ENCODE data around the gene KLHDC9.

DNA sequence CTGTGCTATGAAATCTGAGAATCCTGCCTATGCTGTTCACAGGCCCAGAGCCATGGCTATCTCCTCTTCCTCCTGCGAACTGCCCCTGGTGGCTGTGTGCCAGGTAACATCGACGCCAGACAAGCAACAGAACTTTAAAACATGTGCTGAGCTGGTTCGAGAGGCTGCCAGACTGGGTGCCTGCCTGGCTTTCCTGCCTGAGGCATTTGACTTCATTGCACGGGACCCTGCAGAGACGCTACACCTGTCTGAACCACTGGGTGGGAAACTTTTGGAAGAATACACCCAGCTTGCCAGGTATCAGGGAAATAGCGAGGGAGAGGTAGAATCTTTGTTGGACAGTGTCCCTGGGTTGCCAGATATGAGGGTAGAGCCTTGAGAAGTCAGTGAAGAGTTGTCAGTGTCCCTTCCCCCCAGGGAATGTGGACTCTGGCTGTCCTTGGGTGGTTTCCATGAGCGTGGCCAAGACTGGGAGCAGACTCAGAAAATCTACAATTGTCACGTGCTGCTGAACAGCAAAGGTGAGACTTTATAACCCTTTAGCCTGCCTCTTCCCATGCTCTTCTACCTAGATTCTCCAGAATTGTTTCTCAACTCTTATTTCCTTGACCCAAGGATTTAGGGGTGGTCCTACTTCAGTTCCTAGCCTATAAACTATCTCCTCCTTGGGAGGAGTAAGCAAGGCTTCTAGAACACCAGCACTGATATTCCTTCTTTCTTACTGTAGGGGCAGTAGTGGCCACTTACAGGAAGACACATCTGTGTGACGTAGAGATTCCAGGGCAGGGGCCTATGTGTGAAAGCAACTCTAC, 21.1 kb downstream of the KLHDC9 start:
- TF ChIP-seq, protein P1, sequence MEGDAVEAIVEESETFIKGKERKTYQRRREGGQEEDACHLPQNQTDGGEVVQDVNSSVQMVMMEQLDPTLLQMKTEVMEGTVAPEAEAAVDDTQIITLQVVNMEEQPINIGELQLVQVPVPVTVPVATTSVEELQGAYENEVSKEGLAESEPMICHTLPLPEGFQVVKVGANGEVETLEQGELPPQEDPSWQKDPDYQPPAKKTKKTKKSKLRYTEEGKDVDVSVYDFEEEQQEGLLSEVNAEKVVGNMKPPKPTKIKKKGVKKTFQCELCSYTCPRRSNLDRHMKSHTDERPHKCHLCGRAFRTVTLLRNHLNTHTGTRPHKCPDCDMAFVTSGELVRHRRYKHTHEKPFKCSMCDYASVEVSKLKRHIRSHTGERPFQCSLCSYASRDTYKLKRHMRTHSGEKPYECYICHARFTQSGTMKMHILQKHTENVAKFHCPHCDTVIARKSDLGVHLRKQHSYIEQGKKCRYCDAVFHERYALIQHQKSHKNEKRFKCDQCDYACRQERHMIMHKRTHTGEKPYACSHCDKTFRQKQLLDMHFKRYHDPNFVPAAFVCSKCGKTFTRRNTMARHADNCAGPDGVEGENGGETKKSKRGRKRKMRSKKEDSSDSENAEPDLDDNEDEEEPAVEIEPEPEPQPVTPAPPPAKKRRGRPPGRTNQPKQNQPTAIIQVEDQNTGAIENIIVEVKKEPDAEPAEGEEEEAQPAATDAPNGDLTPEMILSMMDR (IDR thresholded peaks at IDR 0.05), result peak; percentile 23; the same call in 2 of the 3 replicates
- TF ChIP-seq, protein P2, sequence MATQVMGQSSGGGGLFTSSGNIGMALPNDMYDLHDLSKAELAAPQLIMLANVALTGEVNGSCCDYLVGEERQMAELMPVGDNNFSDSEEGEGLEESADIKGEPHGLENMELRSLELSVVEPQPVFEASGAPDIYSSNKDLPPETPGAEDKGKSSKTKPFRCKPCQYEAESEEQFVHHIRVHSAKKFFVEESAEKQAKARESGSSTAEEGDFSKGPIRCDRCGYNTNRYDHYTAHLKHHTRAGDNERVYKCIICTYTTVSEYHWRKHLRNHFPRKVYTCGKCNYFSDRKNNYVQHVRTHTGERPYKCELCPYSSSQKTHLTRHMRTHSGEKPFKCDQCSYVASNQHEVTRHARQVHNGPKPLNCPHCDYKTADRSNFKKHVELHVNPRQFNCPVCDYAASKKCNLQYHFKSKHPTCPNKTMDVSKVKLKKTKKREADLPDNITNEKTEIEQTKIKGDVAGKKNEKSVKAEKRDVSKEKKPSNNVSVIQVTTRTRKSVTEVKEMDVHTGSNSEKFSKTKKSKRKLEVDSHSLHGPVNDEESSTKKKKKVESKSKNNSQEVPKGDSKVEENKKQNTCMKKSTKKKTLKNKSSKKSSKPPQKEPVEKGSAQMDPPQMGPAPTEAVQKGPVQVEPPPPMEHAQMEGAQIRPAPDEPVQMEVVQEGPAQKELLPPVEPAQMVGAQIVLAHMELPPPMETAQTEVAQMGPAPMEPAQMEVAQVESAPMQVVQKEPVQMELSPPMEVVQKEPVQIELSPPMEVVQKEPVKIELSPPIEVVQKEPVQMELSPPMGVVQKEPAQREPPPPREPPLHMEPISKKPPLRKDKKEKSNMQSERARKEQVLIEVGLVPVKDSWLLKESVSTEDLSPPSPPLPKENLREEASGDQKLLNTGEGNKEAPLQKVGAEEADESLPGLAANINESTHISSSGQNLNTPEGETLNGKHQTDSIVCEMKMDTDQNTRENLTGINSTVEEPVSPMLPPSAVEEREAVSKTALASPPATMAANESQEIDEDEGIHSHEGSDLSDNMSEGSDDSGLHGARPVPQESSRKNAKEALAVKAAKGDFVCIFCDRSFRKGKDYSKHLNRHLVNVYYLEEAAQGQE (IDR thresholded peaks at IDR 0.05), result no peak
- 0 out of 5 replicates have a peak, but pooled peaks of 1 of the 2 experiments have one; percentile 9 for TF ChIP-seq RAD21 (conservative IDR thresholded peaks at IDR 0.05 in 1 of 2, IDR thresholded peaks at IDR 0.05 in 1 of 2)
- TF ChIP-seq POLR2A (IDR thresholded peaks at IDR 0.05; ENCODE audit: low read length), result no peak
- TF ChIP-seq, protein P3, sequence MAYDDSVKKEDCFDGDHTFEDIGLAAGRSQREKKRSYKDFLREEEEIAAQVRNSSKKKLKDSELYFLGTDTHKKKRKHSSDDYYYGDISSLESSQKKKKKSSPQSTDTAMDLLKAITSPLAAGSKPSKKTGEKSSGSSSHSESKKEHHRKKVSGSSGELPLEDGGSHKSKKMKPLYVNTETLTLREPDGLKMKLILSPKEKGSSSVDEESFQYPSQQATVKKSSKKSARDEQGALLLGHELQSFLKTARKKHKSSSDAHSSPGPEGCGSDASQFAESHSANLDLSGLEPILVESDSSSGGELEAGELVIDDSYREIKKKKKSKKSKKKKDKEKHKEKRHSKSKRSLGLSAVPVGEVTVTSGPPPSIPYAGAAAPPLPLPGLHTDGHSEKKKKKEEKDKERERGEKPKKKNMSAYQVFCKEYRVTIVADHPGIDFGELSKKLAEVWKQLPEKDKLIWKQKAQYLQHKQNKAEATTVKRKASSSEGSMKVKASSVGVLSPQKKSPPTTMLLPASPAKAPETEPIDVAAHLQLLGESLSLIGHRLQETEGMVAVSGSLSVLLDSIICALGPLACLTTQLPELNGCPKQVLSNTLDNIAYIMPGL (CRISPR knock-in tag; IDR thresholded peaks at IDR 0.05; ENCODE audit: borderline replicate concordance), result no peak
- no peak for TF ChIP-seq MYC (IDR thresholded peaks at IDR 0.05; ENCODE audit: borderline replicate concordance, low read length)
- TF ChIP-seq, protein P4, sequence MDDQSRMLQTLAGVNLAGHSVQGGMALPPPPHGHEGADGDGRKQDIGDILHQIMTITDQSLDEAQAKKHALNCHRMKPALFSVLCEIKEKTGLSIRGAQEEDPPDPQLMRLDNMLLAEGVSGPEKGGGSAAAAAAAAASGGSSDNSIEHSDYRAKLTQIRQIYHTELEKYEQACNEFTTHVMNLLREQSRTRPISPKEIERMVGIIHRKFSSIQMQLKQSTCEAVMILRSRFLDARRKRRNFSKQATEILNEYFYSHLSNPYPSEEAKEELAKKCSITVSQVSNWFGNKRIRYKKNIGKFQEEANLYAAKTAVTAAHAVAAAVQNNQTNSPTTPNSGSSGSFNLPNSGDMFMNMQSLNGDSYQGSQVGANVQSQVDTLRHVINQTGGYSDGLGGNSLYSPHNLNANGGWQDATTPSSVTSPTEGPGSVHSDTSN (IDR thresholded peaks at IDR 0.05), result no peak
- TF ChIP-seq BHLHE40 (IDR thresholded peaks at IDR 0.05; ENCODE audit: low read depth, low read length), result no peak
- no peak for TF ChIP-seq RNF2 (IDR thresholded peaks at IDR 0.05; ENCODE audit: borderline replicate concordance, low read depth)
- no peak for TF ChIP-seq EP300 (IDR thresholded peaks at IDR 0.05)
- TF ChIP-seq, protein P5, sequence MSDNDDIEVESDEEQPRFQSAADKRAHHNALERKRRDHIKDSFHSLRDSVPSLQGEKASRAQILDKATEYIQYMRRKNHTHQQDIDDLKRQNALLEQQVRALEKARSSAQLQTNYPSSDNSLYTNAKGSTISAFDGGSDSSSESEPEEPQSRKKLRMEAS (IDR thresholded peaks at IDR 0.05), result no peak
- no peak for TF ChIP-seq RCOR1 (IDR thresholded peaks at IDR 0.05; ENCODE audit: low read depth, low read length)
- TF ChIP-seq, protein P6, sequence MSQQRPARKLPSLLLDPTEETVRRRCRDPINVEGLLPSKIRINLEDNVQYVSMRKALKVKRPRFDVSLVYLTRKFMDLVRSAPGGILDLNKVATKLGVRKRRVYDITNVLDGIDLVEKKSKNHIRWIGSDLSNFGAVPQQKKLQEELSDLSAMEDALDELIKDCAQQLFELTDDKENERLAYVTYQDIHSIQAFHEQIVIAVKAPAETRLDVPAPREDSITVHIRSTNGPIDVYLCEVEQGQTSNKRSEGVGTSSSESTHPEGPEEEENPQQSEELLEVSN (IDR thresholded peaks at IDR 0.05; ENCODE audit: borderline replicate concordance, low read depth), result no peak

Data from A549 (cell line).